Hematopoietic multipotent progenitor cell treated with erythropoietin and hydrocortisone succinate and interleukin-3 and kit ligand, for 4 days (in vitro differentiated cells): ENCODE data around the gene SVOP.

Experiments
- DNase-seq: peaks from one replicate; pipeline ENCODE4 v3.0.0-alpha.2; 2015

Gene SVOP

GRCh38 chr12:108928695-108929094 is 92.2 kb downstream of the SVOP start:
- DNase-seq: no peak

GRCh38 chr12:108922918-108923317 is 98.0 kb downstream of the SVOP start:
- no peak for DNase-seq

GRCh38 chr12:108921946-108922345 is 98.9 kb downstream of the SVOP start:
- DNase-seq: no peak

GRCh38 chr12:108918960-108919642 is 101.8 kb downstream of the SVOP start:
- no peak for DNase-seq

- DNase-seq: no peak
These were observed 102.7 kb downstream of the SVOP start for GRCh38 chr12:108918206-108918605.

GRCh38 chr12:108916336-108916735 is 104.5 kb downstream of the SVOP start:
- no peak for DNase-seq

GRCh38 chr12:108915632-108916133 is 105.2 kb downstream of the SVOP start:
- no peak for DNase-seq

GRCh38 chr12:108914121-108914531 is 106.7 kb downstream of the SVOP start:
- DNase-seq: peak; percentile 77

- DNase-seq: no peak
These were observed 108.5 kb downstream of the SVOP start for GRCh38 chr12:108912361-108912760.

- no peak for DNase-seq
These were observed 109.0 kb downstream of the SVOP start for GRCh38 chr12:108911915-108912314.

- DNase-seq: no peak
These were observed 110.5 kb downstream of the SVOP start for GRCh38 chr12:108910336-108910735.

GRCh38 chr12:108907839-108908351 is 113.0 kb downstream of the SVOP start:
- peak; percentile 70 for DNase-seq

GRCh38 chr12:108906971-108907370 is 113.9 kb downstream of the SVOP start:
- DNase-seq: no peak

GRCh38 chr12:108905725-108906124 is 115.1 kb downstream of the SVOP start:
- peak; percentile 80 for DNase-seq

GRCh38 chr12:108899145-108899544 is 121.7 kb downstream of the SVOP start:
- DNase-seq: no peak

GRCh38 chr12:108896817-108897216 is 124.1 kb downstream of the SVOP start:
- DNase-seq: no peak

GRCh38 chr12:108896336-108896735 is 124.5 kb downstream of the SVOP start:
- DNase-seq: peak; percentile 56

- no peak for DNase-seq
These were observed 125.6 kb downstream of the SVOP start for GRCh38 chr12:108895220-108895802.

GRCh38 chr12:108890208-108890607 is 130.7 kb downstream of the SVOP start:
- DNase-seq: peak; percentile 57

- no peak for DNase-seq
These were observed 132.8 kb downstream of the SVOP start for GRCh38 chr12:108888031-108888430.

GRCh38 chr12:108886873-108887629 is 133.8 kb downstream of the SVOP start:
- DNase-seq: no peak

GRCh38 chr12:108884116-108885012 is 136.5 kb downstream of the SVOP start:
- DNase-seq: peak; percentile 81

GRCh38 chr12:108881953-108882352 is 138.9 kb downstream of the SVOP start:
- no peak for DNase-seq
